Parathyroid adenoma (tissue), 2 donors: ENCODE data around the gene ATL3.
"Not testable (repeated sequence)": the region's sequence is repeated elsewhere in the genome, so short reads cannot be mapped to it uniquely, and the experiment has no call there.

Experiments used
- H2AFZ ChIP-seq: fragments of 300-600 bp; sonication (generic); one replicate; pipeline ENCODE4 v1.7.0; 2017; ENCODE audit warnings: antibody characterized with exemption, mild to moderate bottlenecking
- H3K27ac ChIP-seq: fragments of 300-600 bp; sonication (generic); one replicate; pipeline ENCODE4 v1.7.0; 2017
- H3K27me3 ChIP-seq: fragments of 300-600 bp; sonication (generic); one replicate; pipeline ENCODE4 v1.7.0; 2017; ENCODE audit warnings: low read length; ENCODE audit not compliant: control insufficient read depth, insufficient read depth
- H3K36me3 ChIP-seq: fragments of 300-600 bp; sonication (generic); one replicate; pipeline ENCODE4 v1.7.0; 2017; ENCODE audit warnings: low read length; ENCODE audit not compliant: control insufficient read depth, insufficient read depth
- H3K4me1 ChIP-seq: fragments of 300-600 bp; sonication (generic); one replicate; pipeline ENCODE4 v1.7.0; 2017; ENCODE audit warnings: control low read depth
- H3K4me2 ChIP-seq: fragments of 300-600 bp; sonication (generic); one replicate; pipeline ENCODE4 v1.7.0; 2017; ENCODE audit warnings: low read length
- H3K4me3 ChIP-seq: fragments of 300-600 bp; sonication (generic); one replicate; pipeline ENCODE4 v1.7.0; 2017; ENCODE audit warnings: low read depth, low read length
- H3K79me2 ChIP-seq: fragments of 300-600 bp; sonication (generic); one replicate; pipeline ENCODE4 v1.7.0; 2017; ENCODE audit warnings: control low read depth
- H3K9ac ChIP-seq: fragments of 300-600 bp; sonication (generic); one replicate; pipeline ENCODE4 v1.7.0; 2017; ENCODE audit warnings: mild to moderate bottlenecking
- H3K9me3 ChIP-seq: fragments of 300-600 bp; sonication (generic); one replicate; pipeline ENCODE4 v1.7.0; 2017; ENCODE audit warnings: low read length; ENCODE audit not compliant: control insufficient read depth
- CTCF ChIP-seq: fragments of 300-600 bp; sonication (generic); IDR thresholded peaks from one replicate; pipeline ENCODE4 v1.7.0; 2017; ENCODE audit warnings: antibody characterized with exemption, mild to moderate bottlenecking
- donor health status: primary hyperparathyroidism.

The ATL3 gene

DNA sequence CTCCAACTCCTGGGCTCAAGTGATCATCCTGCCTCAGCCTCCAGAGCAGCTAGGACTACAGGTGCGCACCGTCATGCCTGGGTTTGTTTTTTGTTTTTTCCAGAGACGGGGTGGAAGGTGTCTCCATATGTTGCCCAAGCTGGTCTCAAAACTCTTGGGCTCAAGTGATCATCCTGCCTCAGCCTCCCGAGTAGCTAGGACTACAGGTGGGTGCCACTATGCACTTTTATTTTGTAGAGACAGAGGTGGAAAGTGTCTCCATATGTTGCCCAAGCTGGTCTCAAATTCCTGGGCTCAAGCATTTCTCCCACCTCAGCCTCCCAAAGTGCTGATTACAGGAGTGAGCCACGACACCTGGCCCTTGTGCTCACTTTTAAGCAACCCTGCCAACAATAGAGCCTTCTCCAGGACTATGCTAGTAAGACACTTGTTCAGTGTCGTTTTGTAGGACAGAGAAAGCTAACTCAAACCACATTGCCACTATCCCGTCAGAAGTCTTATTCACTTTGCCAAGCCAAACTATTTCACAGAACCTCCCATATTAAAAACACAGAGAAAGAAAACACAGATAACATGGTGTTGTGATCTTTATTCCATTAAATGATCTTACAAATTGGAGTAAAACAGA, 47.5 kb downstream of the ATL3 start:
- Histone ChIP-seq H2AFZ (no peak overlapping the region), H3K79me2 (no peaks in the 10 kb centered on the region), H3K4me3 (no peak overlapping the region), H3K4me1 (no peaks in the 10 kb centered on the region), H3K4me2 (no peak overlapping the region), H3K9me3 (no peaks in the 10 kb centered on the region), H3K27ac (no peak overlapping the region), H3K36me3 (no peaks in the 10 kb centered on the region), H3K27me3 (no peaks in the 10 kb centered on the region), H3K9ac (no peak overlapping the region)
- no peak for TF ChIP-seq CTCF

GRCh38 chr11:63622323-63622722, 48.9 kb downstream of the ATL3 start:
- no peak for TF ChIP-seq CTCF
- H3K36me3 ChIP-seq: no peaks in the 10 kb centered on the region
- H3K4me2 ChIP-seq: no peak overlapping the region
- H3K9ac ChIP-seq: no peak overlapping the region
- H3K4me1 ChIP-seq: no peaks in the 10 kb centered on the region
- no peak overlapping the region for H3K27ac ChIP-seq
- no peaks in the 10 kb centered on the region for H3K27me3 ChIP-seq
- no peaks in the 10 kb centered on the region for H3K9me3 ChIP-seq
- H3K79me2 ChIP-seq: no peaks in the 10 kb centered on the region
- no peak overlapping the region for H3K4me3 ChIP-seq
- no peak overlapping the region for H2AFZ ChIP-seq

DNA sequence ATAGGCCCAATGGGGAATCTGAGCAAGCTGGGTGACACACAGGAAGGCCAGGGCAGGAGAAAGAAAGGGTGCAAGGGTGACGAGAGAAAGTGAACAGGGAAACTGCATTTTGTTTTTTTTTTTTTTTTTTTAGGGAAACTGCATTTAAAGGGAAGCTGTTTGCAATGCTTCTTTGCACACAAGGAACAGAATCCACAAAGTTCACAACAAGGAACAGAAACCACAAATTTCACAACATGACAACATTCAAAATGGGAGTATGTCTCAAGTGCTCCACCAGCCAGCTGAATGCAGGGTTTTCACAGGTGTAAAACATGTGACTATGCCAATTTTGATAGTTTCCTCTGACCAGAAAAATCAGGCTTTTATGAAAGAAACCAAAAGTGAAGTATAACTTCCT, 50.1 kb downstream of the ATL3 start:
- no peak overlapping the region for H3K9ac ChIP-seq
- H2AFZ ChIP-seq: no peak overlapping the region
- no peaks in the 10 kb centered on the region for H3K4me1 ChIP-seq
- no peaks in the 10 kb centered on the region for H3K9me3 ChIP-seq
- TF ChIP-seq CTCF: no peak
- H3K4me2 ChIP-seq: no peak overlapping the region
- no peaks in the 10 kb centered on the region for H3K36me3 ChIP-seq
- H3K27ac ChIP-seq: no peak overlapping the region
- no peak overlapping the region for H3K4me3 ChIP-seq
- no peaks in the 10 kb centered on the region for H3K79me2 ChIP-seq
- no peaks in the 10 kb centered on the region for H3K27me3 ChIP-seq

- no peak overlapping the region for H3K4me2 ChIP-seq
- no peak overlapping the region for H3K9ac ChIP-seq
- H3K9me3 ChIP-seq: no peaks in the 10 kb centered on the region
- no peaks in the 10 kb centered on the region for H3K79me2 ChIP-seq
- no peak for TF ChIP-seq CTCF
- no peaks in the 10 kb centered on the region for H3K36me3 ChIP-seq
- no peaks in the 10 kb centered on the region for H3K4me1 ChIP-seq
- no peak overlapping the region for H3K27ac ChIP-seq
- no peak overlapping the region for H3K4me3 ChIP-seq
- H3K27me3 ChIP-seq: no peaks in the 10 kb centered on the region
- H2AFZ ChIP-seq: no peak overlapping the region
Measured at GRCh38 chr11:63619967-63620366, 51.2 kb downstream of the ATL3 start.

DNA sequence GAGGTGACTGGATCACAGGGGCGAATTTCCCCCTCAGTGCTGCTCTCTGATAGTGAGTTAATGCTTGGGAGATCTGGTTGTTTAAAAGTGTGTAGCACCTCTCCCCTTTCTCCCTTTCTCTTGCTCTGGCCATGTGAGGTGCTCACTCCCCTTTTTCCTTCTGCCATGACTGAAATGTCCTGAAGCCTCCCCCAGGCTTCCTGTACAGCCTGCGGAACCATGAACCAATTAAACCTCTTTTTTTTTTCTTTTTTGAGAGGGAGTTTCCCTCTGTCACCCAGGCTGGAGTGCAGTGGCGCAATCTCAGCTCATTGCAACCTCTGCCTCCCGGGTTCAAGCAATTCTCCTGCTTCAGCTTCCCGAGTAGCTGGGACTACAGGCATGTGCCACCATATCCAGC, 53.5 kb downstream of the ATL3 start:
- not testable (repeated sequence) for H3K27me3 ChIP-seq, H3K4me2 ChIP-seq, H3K9me3 ChIP-seq, H2AFZ ChIP-seq, H3K4me1 ChIP-seq, H3K4me3 ChIP-seq, H3K79me2 ChIP-seq, H3K27ac ChIP-seq, H3K36me3 ChIP-seq, H3K9ac ChIP-seq
